WTC11 (cell line): ENCODE results near the gene FNDC1.

Source experiments
- ATF3 ChIP-seq: sonication (generic); formaldehyde crosslinking; conservative IDR thresholded peaks from 2 replicates; pipeline ENCODE4 v1.8.1; 2022; ENCODE audit warnings: mild to moderate bottlenecking, missing genetic modification reagents
- CTCF ChIP-seq: fragments of 200-600 bp; IDR thresholded peaks from 2 replicates; pipeline ENCODE4 v1.8.0; 2022; ENCODE audit warnings: antibody characterized with exemption
- ESRRA ChIP-seq: sonication (generic); formaldehyde crosslinking; IDR thresholded peaks from 2 replicates; pipeline ENCODE4 v1.8.1; 2022; ENCODE audit warnings: mild to moderate bottlenecking, missing genetic modification reagents, borderline replicate concordance
- FOXJ3 ChIP-seq: sonication (generic); formaldehyde crosslinking; IDR thresholded peaks from 2 replicates; pipeline ENCODE4 v1.9.0; 2021; ENCODE audit warnings: missing genetic modification reagents, mild to moderate bottlenecking, borderline replicate concordance
- HMGXB4 ChIP-seq: sonication (generic); formaldehyde crosslinking; IDR thresholded peaks from 2 replicates; pipeline ENCODE4 v1.8.1; 2023; ENCODE audit warnings: mild to moderate bottlenecking, moderate library complexity, missing genetic modification reagents
- IRF2 ChIP-seq: sonication (generic); formaldehyde crosslinking; IDR thresholded peaks from 2 replicates; pipeline ENCODE4 v1.8.0; 2022; ENCODE audit warnings: low read depth, missing genetic modification reagents, borderline replicate concordance
- MAX ChIP-seq: sonication (generic); formaldehyde crosslinking; IDR thresholded peaks from 2 replicates; pipeline ENCODE4 v1.8.0; 2022; ENCODE audit warnings: mild to moderate bottlenecking, missing genetic modification reagents
- MYBL2 ChIP-seq: sonication (generic); formaldehyde crosslinking; IDR thresholded peaks from 2 replicates; pipeline ENCODE4 v1.8.1; 2023; ENCODE audit warnings: mild to moderate bottlenecking, moderate library complexity, missing genetic modification reagents
- NFATC4 ChIP-seq: fragments of 250-450 bp; sonication (Bioruptor Pico); IDR thresholded peaks from 2 replicates; pipeline ENCODE4 v1.9.0; 2021; ENCODE audit warnings: mild to moderate bottlenecking
- TEAD4 ChIP-seq: sonication (generic); formaldehyde crosslinking; IDR thresholded peaks from 2 replicates; pipeline ENCODE4 v1.8.0; 2022; ENCODE audit warnings: mild to moderate bottlenecking, missing genetic modification reagents
- USF2 ChIP-seq: sonication (generic); formaldehyde crosslinking; IDR thresholded peaks from 2 replicates; pipeline ENCODE4 v1.8.1; 2023; ENCODE audit warnings: mild to moderate bottlenecking, missing genetic modification reagents, moderate library complexity
- ZNF138 ChIP-seq: sonication (generic); formaldehyde crosslinking; conservative IDR thresholded peaks from 2 replicates; pipeline ENCODE4 v1.8.1; 2022; ENCODE audit warnings: mild to moderate bottlenecking, moderate library complexity, missing genetic modification reagents
- ZNF232 ChIP-seq: sonication (generic); formaldehyde crosslinking; IDR thresholded peaks from 2 replicates; pipeline ENCODE4 v1.8.0; 2022; ENCODE audit warnings: mild to moderate bottlenecking, missing genetic modification reagents

GRCh38 chr6:159125951-159126352 is 43.2 kb upstream of the FNDC1 start:
- TF ChIP-seq MAX (no peak), CTCF (no peak), HMGXB4 (no peak), ZNF138 (CRISPR knock-in tag) (no peak), NFATC4 (CRISPR knock-in tag) (no peak), FOXJ3 (no peak), USF2 (no peak), IRF2 (CRISPR knock-in tag) (no peak), MYBL2 (CRISPR knock-in tag) (no peak), ZNF232 (CRISPR knock-in tag) (no peak), ATF3 (CRISPR knock-in tag) (no peak), TEAD4 (CRISPR knock-in tag) (no peak), ESRRA (CRISPR knock-in tag) (no peak)
